ENCODE results near the gene PALB2. TPM values are rescaled to one million over a fixed set of nuclear protein-coding genes. Genes with fewer than 3 reads are reported as not detected.
A peak's percentile ranks its signal among the peaks of the same experiment; 100 is the strongest.

PALB2 gene
- polyA plus RNA-seq, 3 donors = 2.3 to 3.3 (median 2.5) TPM

DNA sequence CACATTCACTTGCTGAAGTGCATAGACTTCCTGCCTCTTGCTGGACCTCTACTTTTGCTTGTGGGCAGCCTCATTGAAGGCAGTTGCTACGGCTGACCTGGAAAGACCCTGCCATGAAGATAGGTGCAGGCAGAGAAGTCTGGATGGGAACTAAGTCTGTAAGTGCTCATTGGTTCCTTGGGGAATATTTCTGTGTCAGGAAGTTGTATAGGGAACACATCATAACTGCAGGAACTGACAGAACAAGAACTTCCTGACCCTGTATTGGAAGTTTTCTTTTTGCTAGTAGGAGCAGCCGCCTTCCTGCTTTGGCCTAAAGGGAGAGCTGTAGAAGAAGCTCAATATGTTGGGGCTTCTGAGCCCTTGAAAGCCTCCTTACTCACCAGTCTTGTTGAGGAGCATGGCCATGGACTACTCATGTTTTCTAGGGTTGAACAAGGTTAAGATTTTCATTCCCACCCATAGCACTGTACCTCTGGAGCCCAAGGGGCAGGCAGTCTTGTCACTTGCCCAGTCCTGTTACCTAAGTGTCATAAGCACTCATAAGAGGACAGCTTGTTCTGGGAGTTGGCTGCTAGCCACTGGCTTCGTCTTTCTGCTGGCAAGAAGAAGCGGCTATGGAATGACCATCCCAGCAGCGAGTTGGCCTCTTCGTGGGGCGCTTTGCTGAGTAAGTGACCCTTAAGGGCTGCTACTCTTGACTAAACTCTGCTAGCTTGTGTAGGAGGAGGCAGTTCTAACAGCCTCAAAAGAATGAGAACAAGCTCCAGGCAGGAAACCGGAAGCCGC, 76.3 kb downstream of the PALB2 start:
- Histone ChIP-seq H3K4me2 (replicated peaks; ENCODE audit: extremely low read depth, low read length, poor library complexity, severe bottlenecking) (no peak overlapping the region), H4K20me1 (ENCODE audit: insufficient read depth, low read length) (no peaks in the 10 kb centered on the region), H3K27me3 (ENCODE audit: control insufficient read depth in 2 of 2, insufficient read depth in 2 of 2, low read length in 2 of 2) (no peaks in the 10 kb centered on the region), H3K79me2 (ENCODE audit: insufficient read depth, low read length) (no peaks in the 10 kb centered on the region), H3K36me3 (replicated peaks in 1 of 2; ENCODE audit: control insufficient read depth in 1 of 2, insufficient read depth in 2 of 2, low read length in 2 of 2) (peaks cover 75 to 94% of the 10 kb centered on the region in 2 donors), H3K9me3 (replicated peaks in 1 of 2; ENCODE audit: control insufficient read depth in 1 of 2, insufficient read depth in 1 of 2, low read length in 2 of 2) (no peaks in the 10 kb centered on the region), H3K4me1 (ENCODE audit: control insufficient read depth in 1 of 2, insufficient read depth in 2 of 2, low read length in 2 of 2) (peaks cover 3 to 4% of the 10 kb centered on the region in 2 donors), H2AFZ (ENCODE audit: insufficient read depth, low read depth, low read length, poor library complexity, severe bottlenecking) (no peak overlapping the region), H3K9ac (ENCODE audit: insufficient read depth, low read length, poor library complexity, severe bottlenecking) (no peak overlapping the region), H3K27ac (ENCODE audit: low read depth in 1 of 2, low read length in 2 of 2) (no peak overlapping the region), H3K4me3 (replicated peaks in 1 of 3; ENCODE audit: low read depth in 2 of 3, low read length in 3 of 3) (no peak overlapping the region)
- no peak for DNase-seq
- no peak for TF ChIP-seq CTCF (IDR thresholded peaks at IDR 0.05)
- intact Hi-C loops (cut with micrococcal nuclease) = no loop called here
- 94% methylated on average over 3 of the region's 9 CpGs for WGBS (ENCODE audit: insufficient coverage)
- Mint-ChIP-seq H3K36me3 (peaks cover 69 to 87% of the 10 kb centered on the region in 2 donors), H3K4me3 (no peak overlapping the region), H3K27me3 (ENCODE audit: low read depth in 3 of 3) (no peaks in the 10 kb centered on the region), H3K4me1 (peaks cover 3% of the 10 kb centered on the region), H3K27ac (peak overlapping the region in 1 of 7 donors; percentile 10), H3K9me3 (no peaks in the 10 kb centered on the region)

DNA sequence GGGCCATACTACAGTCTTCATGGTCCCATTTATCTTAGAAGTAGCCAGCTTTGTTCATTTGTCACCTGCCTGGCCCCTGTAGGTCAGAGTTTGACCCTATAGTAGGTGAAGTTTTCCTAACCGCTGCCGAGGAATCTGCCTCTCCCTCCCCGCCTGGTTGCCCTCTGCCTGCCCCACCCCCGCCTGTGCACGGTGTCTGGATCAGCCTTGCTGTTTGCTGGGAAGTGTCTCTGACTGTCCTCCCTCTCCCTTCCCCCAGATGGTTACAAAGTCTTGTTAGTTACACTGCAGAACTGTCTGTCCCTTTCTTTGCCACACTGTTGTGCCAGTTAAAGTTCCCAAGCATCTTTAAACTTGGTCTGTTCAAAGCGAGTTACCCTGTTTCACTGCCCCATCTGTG, 77.9 kb downstream of the PALB2 start:
- Histone ChIP-seq H3K27ac (ENCODE audit: low read depth in 1 of 2, low read length in 2 of 2) (no peak overlapping the region), H3K79me2 (ENCODE audit: insufficient read depth, low read length) (peaks cover 13% of the 10 kb centered on the region), H2AFZ (ENCODE audit: insufficient read depth, low read depth, low read length, poor library complexity, severe bottlenecking) (no peak overlapping the region), H4K20me1 (ENCODE audit: insufficient read depth, low read length) (no peaks in the 10 kb centered on the region), H3K27me3 (ENCODE audit: control insufficient read depth in 2 of 2, insufficient read depth in 2 of 2, low read length in 2 of 2) (no peaks in the 10 kb centered on the region), H3K9me3 (replicated peaks in 1 of 2; ENCODE audit: control insufficient read depth in 1 of 2, insufficient read depth in 1 of 2, low read length in 2 of 2) (no peaks in the 10 kb centered on the region), H3K4me2 (replicated peaks; ENCODE audit: extremely low read depth, low read length, poor library complexity, severe bottlenecking) (no peak overlapping the region), H3K36me3 (replicated peaks in 1 of 2; ENCODE audit: control insufficient read depth in 1 of 2, insufficient read depth in 2 of 2, low read length in 2 of 2) (peaks cover 77 to 93% of the 10 kb centered on the region in 2 donors), H3K9ac (ENCODE audit: insufficient read depth, low read length, poor library complexity, severe bottlenecking) (no peak overlapping the region), H3K4me3 (replicated peaks in 1 of 3; ENCODE audit: low read depth in 2 of 3, low read length in 3 of 3) (no peak overlapping the region), H3K4me1 (ENCODE audit: control insufficient read depth in 1 of 2, insufficient read depth in 2 of 2, low read length in 2 of 2) (peaks cover 6 to 8% of the 10 kb centered on the region in 2 donors)
- Mint-ChIP-seq H3K4me3 (no peak overlapping the region), H3K27ac (peak overlapping the region in 1 of 7 donors; percentile 52), H3K9me3 (peaks cover 0 to 3% (median 0%) of the 10 kb centered on the region in 7 donors), H3K27me3 (ENCODE audit: low read depth in 3 of 3) (no peaks in the 10 kb centered on the region), H3K4me1 (peaks cover 10% of the 10 kb centered on the region), H3K36me3 (peaks cover 73 to 79% of the 10 kb centered on the region in 2 donors)
- TF ChIP-seq CTCF (IDR thresholded peaks at IDR 0.05) = no peak
- no peak for DNase-seq
- WGBS (ENCODE audit: insufficient coverage) = 100% methylated on average over 4 of the region's 6 CpGs
- intact Hi-C loops (cut with micrococcal nuclease) = no loop called here

Data from CD14-positive monocyte (primary cell).